ENCODE measurements around the gene ELAVL1. TPM values are rescaled to one million over a fixed set of nuclear protein-coding genes. Genes with fewer than 3 reads are reported as not detected.
A peak's percentile ranks its signal among the peaks of the same experiment; 100 is the strongest.
"Not testable (repeated sequence)": the region's sequence is repeated elsewhere in the genome, so short reads cannot be mapped to it uniquely, and the experiment has no call there.

The ELAVL1 gene
- total RNA-seq = 55.1 TPM
- long read RNA-seq, full-length matches to known transcripts = 94 of 104 reads
- long read RNA-seq, partial matches to known transcripts = 2 of 104 reads
- long read RNA-seq, other reads (novel, unspliced or antisense) = 8 of 104 reads

- DNase-seq (ENCODE audit: missing footprints) (peak; percentile 94), ATAC-seq (peak; percentile 94)
- intact Hi-C loops (cut with DNase I) = loop anchor here (10.0 kb wide), 1 partner anchor 171 kb away; the partner anchor contains the start of gene EVI5L
Observed at GRCh38 chr19:8005534-8006256, at the start of gene ELAVL1. Gene ELAVL1, minus strand, starts transcription at chr19:8005641. Its CDS starts 13,826 bp downstream, at chr19:7991815.

- ATAC-seq = no peak
- intact Hi-C loops (cut with DNase I) = no loop called here
- DNase-seq (ENCODE audit: missing footprints) = no peak
Observed at GRCh38 chr19:8054169-8054568, 48.7 kb upstream of the ELAVL1 start.

- ATAC-seq (no peak), DNase-seq (ENCODE audit: missing footprints) (no peak)
- intact Hi-C loops (cut with DNase I) = no loop called here
Observed at GRCh38 chr19:8052464-8052859, 47.0 kb upstream of the ELAVL1 start, which contains the start of gene CCL25. Gene CCL25, plus strand, starts transcription at chr19:8052760. Its CDS starts 290 bp downstream, at chr19:8053050.

GRCh38 chr19:8050274-8051096 lies 45.0 kb upstream of the ELAVL1 start:
- intact Hi-C loops (cut with DNase I) = no loop called here
- ATAC-seq (peak; percentile 92), DNase-seq (ENCODE audit: missing footprints) (peak; percentile 93)

- no peak for ATAC-seq
- DNase-seq (ENCODE audit: missing footprints) = no peak
- intact Hi-C loops (cut with DNase I) = no loop called here
Observed at GRCh38 chr19:8046569-8047165, 41.2 kb upstream of the ELAVL1 start.

GRCh38 chr19:8045872-8046568 lies 40.6 kb upstream of the ELAVL1 start:
- DNase-seq (ENCODE audit: missing footprints) (no peak), ATAC-seq (no peak)
- intact Hi-C loops (cut with DNase I) = no loop called here

- no peak for ATAC-seq
- intact Hi-C loops (cut with DNase I) = no loop called here
- DNase-seq (ENCODE audit: missing footprints) = no peak
Observed at GRCh38 chr19:8044018-8044417, 38.6 kb upstream of the ELAVL1 start.

DNA sequence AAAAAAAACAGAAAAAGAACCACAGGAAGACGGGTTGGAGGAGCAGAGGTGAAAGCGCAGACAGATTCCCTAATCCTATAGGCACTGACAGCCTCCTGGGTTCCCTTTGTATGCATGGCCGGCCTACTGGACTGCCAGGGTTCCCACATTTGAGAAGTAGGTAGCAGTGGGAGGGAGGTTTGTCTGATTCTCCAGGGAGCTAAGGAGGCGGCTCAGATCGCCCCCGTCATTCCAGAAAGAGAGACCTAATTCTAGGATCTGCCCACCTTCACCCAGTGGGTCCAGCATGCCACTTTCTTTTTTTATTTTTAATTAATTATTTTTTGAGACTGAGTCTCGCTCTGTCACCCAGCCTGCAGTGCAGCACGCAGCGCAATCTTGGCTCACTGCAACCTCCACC lies 37.5 kb upstream of the ELAVL1 start:
- DNase-seq (ENCODE audit: missing footprints) (no peak), ATAC-seq (no peak)
- intact Hi-C loops (cut with DNase I) = no loop called here

- no peak for ATAC-seq
- DNase-seq (ENCODE audit: missing footprints) = no peak
- intact Hi-C loops (cut with DNase I) = no loop called here
Observed at GRCh38 chr19:8041531-8041931, 36.1 kb upstream of the ELAVL1 start.

DNA sequence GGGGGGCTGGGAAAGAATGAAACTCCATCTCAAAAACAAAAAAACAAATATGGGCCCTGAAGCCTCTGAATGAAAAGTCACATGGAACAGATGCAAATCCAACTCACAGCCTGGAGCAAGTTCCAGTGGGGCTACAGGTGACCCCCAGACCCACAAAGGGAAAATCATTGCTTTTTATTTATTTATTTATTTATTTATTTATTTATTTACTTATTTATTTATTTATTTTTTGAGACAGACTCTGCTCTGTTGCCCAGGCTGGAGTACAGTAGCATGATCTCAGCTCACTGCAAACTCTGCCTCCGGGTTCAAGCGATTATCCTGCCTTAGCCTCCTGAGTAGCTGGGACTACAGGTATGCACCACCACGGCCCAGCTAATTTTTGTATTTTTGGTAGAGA lies 33.8 kb upstream of the ELAVL1 start:
- ATAC-seq (no peak), DNase-seq (ENCODE audit: missing footprints) (no peak)
- intact Hi-C loops (cut with DNase I) = no loop called here

GRCh38 chr19:8038815-8039214 lies 33.4 kb upstream of the ELAVL1 start:
- DNase-seq (ENCODE audit: missing footprints) (no peak), ATAC-seq (no peak)
- intact Hi-C loops (cut with DNase I) = no loop called here

GRCh38 chr19:8036434-8037099 lies 31.1 kb upstream of the ELAVL1 start:
- DNase-seq (ENCODE audit: missing footprints) (no peak), ATAC-seq (no peak)
- intact Hi-C loops (cut with DNase I) = no loop called here

GRCh38 chr19:8034178-8034525 lies 28.7 kb upstream of the ELAVL1 start:
- no peak for DNase-seq (ENCODE audit: missing footprints)
- ATAC-seq = no peak
- intact Hi-C loops (cut with DNase I) = no loop called here

- ATAC-seq; intact Hi-C loops (cut with DNase I); DNase-seq (ENCODE audit: missing footprints): not testable (repeated sequence)
Observed at GRCh38 chr19:8033287-8034177, 28.1 kb upstream of the ELAVL1 start.

GRCh38 chr19:8030960-8031359 lies 25.5 kb upstream of the ELAVL1 start:
- DNase-seq (ENCODE audit: missing footprints) (no peak), ATAC-seq (no peak)
- intact Hi-C loops (cut with DNase I) = no loop called here

GRCh38 chr19:8028951-8029491 lies 23.6 kb upstream of the ELAVL1 start:
- ATAC-seq = peak; percentile 28
- no peak for DNase-seq (ENCODE audit: missing footprints)
- intact Hi-C loops (cut with DNase I) = no loop called here

- DNase-seq (ENCODE audit: missing footprints) (no peak), ATAC-seq (no peak)
- intact Hi-C loops (cut with DNase I) = no loop called here
Observed at GRCh38 chr19:8025316-8025715, 19.9 kb upstream of the ELAVL1 start.

Measured in Right ventricle myocardium inferior (tissue), 1 donor.